ENCODE measurements around the gene WDFY3. TPM values are rescaled to one million over a fixed set of nuclear protein-coding genes. Genes with fewer than 3 reads are reported as not detected.

Gene WDFY3
- total RNA-seq, 1 donor from 2014 or later: 89.5 TPM

- no peaks in the 10 kb centered on the region for H3K4me1 ChIP-seq (ENCODE audit: insufficient read depth, low read length)
- Mint-ChIP-seq H3K9me3 (ENCODE audit: unreplicated experiment) (no peaks in the 10 kb centered on the region), H3K4me1 (ENCODE audit: low read depth, unreplicated experiment) (no peaks in the 10 kb centered on the region), H3K27me3 (ENCODE audit: low read depth, unreplicated experiment) (no peaks in the 10 kb centered on the region), H3K36me3 (ENCODE audit: low read depth, unreplicated experiment) (peaks cover 6% of the 10 kb centered on the region), H3K4me3 (ENCODE audit: unreplicated experiment) (no peak overlapping the region), H3K27ac (ENCODE audit: unreplicated experiment) (no peak overlapping the region)
- no peak overlapping the region for H3K4me2 ChIP-seq (ENCODE audit: low read length)
- TF ChIP-seq EZH2 (IDR thresholded peaks at IDR 0.05; ENCODE audit: insufficient read depth, low read length): no peak
- TF ChIP-seq, protein P1, sequence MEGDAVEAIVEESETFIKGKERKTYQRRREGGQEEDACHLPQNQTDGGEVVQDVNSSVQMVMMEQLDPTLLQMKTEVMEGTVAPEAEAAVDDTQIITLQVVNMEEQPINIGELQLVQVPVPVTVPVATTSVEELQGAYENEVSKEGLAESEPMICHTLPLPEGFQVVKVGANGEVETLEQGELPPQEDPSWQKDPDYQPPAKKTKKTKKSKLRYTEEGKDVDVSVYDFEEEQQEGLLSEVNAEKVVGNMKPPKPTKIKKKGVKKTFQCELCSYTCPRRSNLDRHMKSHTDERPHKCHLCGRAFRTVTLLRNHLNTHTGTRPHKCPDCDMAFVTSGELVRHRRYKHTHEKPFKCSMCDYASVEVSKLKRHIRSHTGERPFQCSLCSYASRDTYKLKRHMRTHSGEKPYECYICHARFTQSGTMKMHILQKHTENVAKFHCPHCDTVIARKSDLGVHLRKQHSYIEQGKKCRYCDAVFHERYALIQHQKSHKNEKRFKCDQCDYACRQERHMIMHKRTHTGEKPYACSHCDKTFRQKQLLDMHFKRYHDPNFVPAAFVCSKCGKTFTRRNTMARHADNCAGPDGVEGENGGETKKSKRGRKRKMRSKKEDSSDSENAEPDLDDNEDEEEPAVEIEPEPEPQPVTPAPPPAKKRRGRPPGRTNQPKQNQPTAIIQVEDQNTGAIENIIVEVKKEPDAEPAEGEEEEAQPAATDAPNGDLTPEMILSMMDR (IDR thresholded peaks at IDR 0.05; ENCODE audit: insufficient read depth, low read depth, low read length): no peak
- H3K4me3 ChIP-seq (ENCODE audit: insufficient read depth, low read depth, low read length): no peak overlapping the region
- H2AFZ ChIP-seq (ENCODE audit: low read depth, low read length): no peak overlapping the region
- no peaks in the 10 kb centered on the region for H4K20me1 ChIP-seq (ENCODE audit: insufficient read depth, low read length)
- H3K79me2 ChIP-seq (ENCODE audit: insufficient read depth, low read length): no peaks in the 10 kb centered on the region
- H3K27me3 ChIP-seq (ENCODE audit: insufficient read depth, low read length): no peaks in the 10 kb centered on the region
- H3K27ac ChIP-seq (ENCODE audit: low read depth, low read length): no peak overlapping the region
- no peak overlapping the region for H3K9ac ChIP-seq (ENCODE audit: low read length)
- H3K9me3 ChIP-seq (ENCODE audit: insufficient read depth, low read depth, low read length): no peaks in the 10 kb centered on the region
- no peaks in the 10 kb centered on the region for H3K36me3 ChIP-seq (ENCODE audit: insufficient read depth, low read length)
- FAIRE-seq: no peak
- DNase-seq (ENCODE audit: low read depth): no peak
These were observed 322.4 kb downstream of the WDFY3 start for GRCh38 chr4:84644087-84644486.

GRCh38 chr4:84639145-84639544 is 327.3 kb downstream of the WDFY3 start:
- Mint-ChIP-seq H3K36me3 (ENCODE audit: low read depth, unreplicated experiment) (peaks cover 8% of the 10 kb centered on the region), H3K4me1 (ENCODE audit: low read depth, unreplicated experiment) (no peaks in the 10 kb centered on the region), H3K27me3 (ENCODE audit: low read depth, unreplicated experiment) (no peaks in the 10 kb centered on the region), H3K9me3 (ENCODE audit: unreplicated experiment) (no peaks in the 10 kb centered on the region), H3K27ac (ENCODE audit: unreplicated experiment) (no peak overlapping the region), H3K4me3 (ENCODE audit: unreplicated experiment) (no peak overlapping the region)
- FAIRE-seq (no peak), DNase-seq (ENCODE audit: low read depth) (no peak)
- Histone ChIP-seq H3K79me2 (ENCODE audit: insufficient read depth, low read length) (no peaks in the 10 kb centered on the region), H3K9me3 (ENCODE audit: insufficient read depth, low read depth, low read length) (no peaks in the 10 kb centered on the region), H3K4me1 (ENCODE audit: insufficient read depth, low read length) (no peaks in the 10 kb centered on the region), H3K9ac (ENCODE audit: low read length) (no peak overlapping the region), H3K27ac (ENCODE audit: low read depth, low read length) (no peak overlapping the region), H3K4me3 (ENCODE audit: insufficient read depth, low read depth, low read length) (no peak overlapping the region), H3K4me2 (ENCODE audit: low read length) (no peak overlapping the region), H2AFZ (ENCODE audit: low read depth, low read length) (no peak overlapping the region), H3K27me3 (ENCODE audit: insufficient read depth, low read length) (no peaks in the 10 kb centered on the region), H4K20me1 (ENCODE audit: insufficient read depth, low read length) (no peaks in the 10 kb centered on the region), H3K36me3 (ENCODE audit: insufficient read depth, low read length) (no peaks in the 10 kb centered on the region)
- TF ChIP-seq, protein P1 (IDR thresholded peaks at IDR 0.05; ENCODE audit: insufficient read depth, low read depth, low read length): no peak
- TF ChIP-seq EZH2 (IDR thresholded peaks at IDR 0.05; ENCODE audit: insufficient read depth, low read length): no peak

DNA sequence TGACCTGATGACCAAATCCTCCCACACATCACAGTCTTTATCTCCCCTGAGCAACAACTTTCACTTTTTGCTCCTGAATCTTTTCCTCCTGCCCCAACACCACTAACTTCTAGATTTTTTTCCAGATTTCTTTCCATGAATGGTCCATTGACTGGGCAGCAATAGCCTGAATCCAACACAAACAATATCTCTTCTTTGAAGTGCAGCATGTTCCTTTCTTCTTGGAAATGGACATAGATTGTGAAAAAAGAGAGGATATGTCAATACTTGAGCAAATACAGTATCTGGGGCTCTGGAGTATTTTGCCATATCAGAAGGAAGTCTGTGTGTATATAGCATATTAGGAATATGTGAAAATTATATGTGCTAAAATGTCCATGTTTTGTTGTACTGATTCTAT is 328.4 kb downstream of the WDFY3 start:
- Histone ChIP-seq H3K27me3 (ENCODE audit: insufficient read depth, low read length) (no peaks in the 10 kb centered on the region), H3K9me3 (ENCODE audit: insufficient read depth, low read depth, low read length) (no peaks in the 10 kb centered on the region), H3K36me3 (ENCODE audit: insufficient read depth, low read length) (no peaks in the 10 kb centered on the region), H2AFZ (ENCODE audit: low read depth, low read length) (no peak overlapping the region), H3K4me2 (ENCODE audit: low read length) (no peak overlapping the region), H3K4me1 (ENCODE audit: insufficient read depth, low read length) (no peaks in the 10 kb centered on the region), H4K20me1 (ENCODE audit: insufficient read depth, low read length) (no peaks in the 10 kb centered on the region), H3K4me3 (ENCODE audit: insufficient read depth, low read depth, low read length) (no peak overlapping the region), H3K9ac (ENCODE audit: low read length) (no peak overlapping the region), H3K79me2 (ENCODE audit: insufficient read depth, low read length) (no peaks in the 10 kb centered on the region), H3K27ac (ENCODE audit: low read depth, low read length) (no peak overlapping the region)
- no peak overlapping the region for H3K4me3 Mint-ChIP-seq (ENCODE audit: unreplicated experiment)
- H3K27ac Mint-ChIP-seq (ENCODE audit: unreplicated experiment): no peak overlapping the region
- peaks cover 6% of the 10 kb centered on the region for H3K36me3 Mint-ChIP-seq (ENCODE audit: low read depth, unreplicated experiment)
- H3K9me3 Mint-ChIP-seq (ENCODE audit: unreplicated experiment): no peaks in the 10 kb centered on the region
- TF ChIP-seq, protein P1 (IDR thresholded peaks at IDR 0.05; ENCODE audit: insufficient read depth, low read depth, low read length): no peak
- no peak for TF ChIP-seq EZH2 (IDR thresholded peaks at IDR 0.05; ENCODE audit: insufficient read depth, low read length)
- DNase-seq (ENCODE audit: low read depth) (no peak), FAIRE-seq (peak; percentile 39)
- H3K27me3 Mint-ChIP-seq (ENCODE audit: low read depth, unreplicated experiment): no peaks in the 10 kb centered on the region
- H3K4me1 Mint-ChIP-seq (ENCODE audit: low read depth, unreplicated experiment): no peaks in the 10 kb centered on the region
